Osteoblast (primary cell): Measurements from ENCODE around the gene PDLIM5. TPM values are rescaled to one million over a fixed set of nuclear protein-coding genes. Genes with fewer than 3 reads are reported as not detected.
A peak's percentile ranks its signal among the peaks of the same experiment; 100 is the strongest.

Experiments used
- DNase-seq: peaks from one replicate; pipeline ENCODE4 v3.0.0; 2011; ENCODE audit warnings: low spot score, mixed read lengths; ENCODE audit not compliant: insufficient read length; ENCODE audit errors: missing footprints
- H2AFZ ChIP-seq: 2 replicates; pipeline ENCODE4 v1.6.0; 2011; ENCODE audit warnings: mild to moderate bottlenecking, low read length
- H3K27ac ChIP-seq: 2 replicates; pipeline ENCODE4 v1.5.1; 2011; ENCODE audit warnings: mild to moderate bottlenecking, low read depth, low read length, moderate library complexity
- H3K27me3 ChIP-seq: 2 replicates; pipeline ENCODE4 v1.6.0; 2012; ENCODE audit warnings: mild to moderate bottlenecking, control low read depth, inconsistent platforms, low read length, moderate library complexity; ENCODE audit not compliant: insufficient read depth
- H3K36me3 ChIP-seq: 2 replicates; pipeline ENCODE4 v1.5.1; 2011; ENCODE audit warnings: mild to moderate bottlenecking, low read length, control low read depth, moderate library complexity; ENCODE audit not compliant: insufficient read depth
- H3K4me1 ChIP-seq: 2 replicates; pipeline ENCODE4 v1.5.1; 2011; ENCODE audit warnings: mild to moderate bottlenecking, low read length, control low read depth, moderate library complexity; ENCODE audit not compliant: insufficient read depth
- H3K4me2 ChIP-seq: 2 replicates; pipeline ENCODE4 v1.6.0; 2011; ENCODE audit warnings: mild to moderate bottlenecking, low read length; ENCODE audit not compliant: insufficient read depth
- H3K4me3 ChIP-seq: fragments of 200-600 bp; sonication (generic); 3 replicates; pipeline ENCODE4 v1.5.1; 2012; ENCODE audit warnings: mild to moderate bottlenecking, low read length, inconsistent platforms; ENCODE audit not compliant: insufficient read depth
- H3K79me2 ChIP-seq: 2 replicates; pipeline ENCODE4 v1.6.0; 2012; ENCODE audit warnings: mild to moderate bottlenecking, low read length, control low read depth, inconsistent platforms; ENCODE audit not compliant: insufficient read depth
- H3K9me3 ChIP-seq: 2 replicates; pipeline ENCODE4 v1.5.1; 2011; ENCODE audit warnings: low read depth, low read length, control low read depth
- H4K20me1 ChIP-seq: 2 replicates; pipeline ENCODE4 v1.6.0; 2012; ENCODE audit warnings: mild to moderate bottlenecking, low read length, control low read depth; ENCODE audit not compliant: insufficient read depth
- CTCF ChIP-seq: IDR thresholded peaks from 2 replicates; pipeline ENCODE4 v1.5.1; 2011; ENCODE audit warnings: mild to moderate bottlenecking, low read depth, low read length, moderate library complexity; ENCODE audit errors: extremely low read depth
- total RNA-seq: library from RNA; depleted of rRNA; stranded (reverse); fragments of >200 nt; gene quantifications from 2 replicates; pipeline ENCODE4 v1.2.3, GENCODE V29; 2012

Gene PDLIM5
- total RNA-seq, 1 donor: 312 TPM

GRCh38 chr4:94486372-94486801 is 34.6 kb downstream of the PDLIM5 start:
- no peak for TF ChIP-seq CTCF
- Histone ChIP-seq H3K4me1 (peaks cover 51% of the 10 kb centered on the region), H2AFZ (no peak overlapping the region), H3K27ac (peak overlapping the region; percentile 55), H3K4me3 (no peak overlapping the region), H4K20me1 (peaks cover 42% of the 10 kb centered on the region), H3K4me2 (no peak overlapping the region), H3K9me3 (no peaks in the 10 kb centered on the region), H3K36me3 (peaks cover 14% of the 10 kb centered on the region), H3K79me2 (peaks cover 94% of the 10 kb centered on the region), H3K27me3 (no peaks in the 10 kb centered on the region)
- DNase-seq: no peak

- Histone ChIP-seq H3K27ac (peak overlapping the region; percentile 42), H3K79me2 (peaks cover 94% of the 10 kb centered on the region), H3K4me3 (no peak overlapping the region), H3K9me3 (no peaks in the 10 kb centered on the region), H2AFZ (no peak overlapping the region), H3K27me3 (no peaks in the 10 kb centered on the region), H3K36me3 (peaks cover 13% of the 10 kb centered on the region), H3K4me1 (peaks cover 50% of the 10 kb centered on the region), H4K20me1 (peaks cover 37% of the 10 kb centered on the region), H3K4me2 (peak overlapping the region; percentile 5)
- peak; percentile 66 for DNase-seq
- no peak for TF ChIP-seq CTCF
Observed at GRCh38 chr4:94488670-94489069, 36.9 kb downstream of the PDLIM5 start.

GRCh38 chr4:94489098-94489497 is 37.4 kb downstream of the PDLIM5 start:
- Histone ChIP-seq H3K4me3 (no peak overlapping the region), H4K20me1 (peaks cover 33% of the 10 kb centered on the region), H3K9me3 (no peaks in the 10 kb centered on the region), H2AFZ (no peak overlapping the region), H3K79me2 (peaks cover 94% of the 10 kb centered on the region), H3K27ac (peak overlapping the region; percentile 42), H3K36me3 (peaks cover 15% of the 10 kb centered on the region), H3K27me3 (no peaks in the 10 kb centered on the region), H3K4me1 (peaks cover 50% of the 10 kb centered on the region), H3K4me2 (peak overlapping the region; percentile 5)
- TF ChIP-seq CTCF: no peak
- DNase-seq: no peak

GRCh38 chr4:94490437-94490836 is 38.7 kb downstream of the PDLIM5 start:
- Histone ChIP-seq H3K79me2 (peaks cover 94% of the 10 kb centered on the region), H3K27me3 (no peaks in the 10 kb centered on the region), H3K4me3 (no peak overlapping the region), H3K4me2 (peak overlapping the region; percentile 66), H3K36me3 (peaks cover 11% of the 10 kb centered on the region), H3K27ac (peak overlapping the region; percentile 34), H4K20me1 (peaks cover 24% of the 10 kb centered on the region), H2AFZ (no peak overlapping the region), H3K4me1 (peaks cover 40% of the 10 kb centered on the region), H3K9me3 (no peaks in the 10 kb centered on the region)
- TF ChIP-seq CTCF: no peak
- no peak for DNase-seq
